Activated naive CD8-positive, alpha-beta T cell (primary cell): ENCODE results near the gene CDADC1.

Experiments
- H3K27ac Mint-ChIP-seq: one replicate; pipeline ENCODE4 v1.8.0; 2021; ENCODE audit warnings: mixed read lengths
- H3K27me3 Mint-ChIP-seq: one replicate; pipeline ENCODE4 v1.8.0; 2021; ENCODE audit warnings: mixed read lengths
- H3K36me3 Mint-ChIP-seq: one replicate; pipeline ENCODE4 v1.8.0; 2021; ENCODE audit warnings: mixed read lengths
- H3K4me1 Mint-ChIP-seq: one replicate; pipeline ENCODE4 v1.8.0; 2021; ENCODE audit warnings: low read depth, mixed read lengths
- H3K4me3 Mint-ChIP-seq: one replicate; pipeline ENCODE4 v1.8.0; 2021; ENCODE audit warnings: mild to moderate bottlenecking, mixed read lengths
- H3K9me3 Mint-ChIP-seq: one replicate; pipeline ENCODE4 v1.8.0; 2021; ENCODE audit warnings: low read depth, mixed read lengths

CDADC1 gene

DNA sequence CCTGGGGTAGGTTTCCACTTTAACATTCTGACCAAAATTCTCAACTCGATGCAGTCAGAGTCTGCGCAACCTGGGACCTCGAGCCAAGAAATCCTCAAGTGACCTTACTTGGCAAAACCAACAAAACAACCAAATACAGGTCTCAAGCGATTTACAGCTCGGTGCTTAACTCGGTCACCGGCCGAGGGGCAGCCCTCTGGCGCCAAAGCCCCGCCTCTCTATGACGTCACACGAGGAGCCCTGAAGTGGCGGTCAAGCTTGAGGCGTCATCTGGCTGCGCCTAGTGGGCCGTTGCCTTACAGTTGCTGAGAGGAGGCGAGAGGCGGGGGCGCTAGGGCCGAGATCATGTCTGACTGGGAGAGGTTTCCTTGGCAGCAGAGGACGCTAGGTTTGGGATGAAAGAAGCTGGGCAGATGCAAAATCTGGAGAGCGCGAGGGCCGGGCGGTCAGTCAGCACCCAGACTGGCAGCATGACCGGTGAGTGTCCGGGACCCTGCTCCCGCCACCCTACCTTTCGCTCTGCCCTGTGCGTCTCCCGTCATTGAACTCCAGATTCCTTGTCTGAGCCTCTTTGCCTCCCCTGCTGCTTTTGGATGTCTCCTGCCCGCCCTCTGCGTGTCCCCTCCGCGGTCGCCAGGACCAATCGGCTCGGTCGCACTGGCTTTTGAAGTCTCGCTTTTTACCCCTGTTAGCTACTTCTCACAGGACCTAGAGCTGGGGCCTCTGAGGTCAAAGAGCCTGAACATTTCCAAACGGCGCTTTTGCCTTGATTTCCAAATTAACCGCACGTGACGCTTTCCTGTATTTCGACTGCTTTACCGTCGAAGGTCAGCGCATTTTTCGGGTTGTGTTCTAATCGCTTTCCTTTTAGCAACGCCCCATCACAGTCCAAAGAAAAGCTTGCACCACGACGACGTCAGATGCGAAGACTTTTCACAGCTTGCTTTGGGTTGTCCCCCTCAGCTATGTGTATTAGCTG is at the start of gene CDADC1:
CDADC1 (plus strand) TSS at position 283 of the 979 bp plus-strand sequence; CDS start at position 396, 113 bp downstream.
- Mint-ChIP-seq H3K27me3 (no peaks in the 10 kb centered on the region), H3K9me3 (no peaks in the 10 kb centered on the region), H3K27ac (peak within 1 kb of the TSS; percentile 96), H3K4me1 (peaks cover 46% of the 10 kb centered on the region), H3K4me3 (peak within 1 kb of the TSS; percentile 99), H3K36me3 (no peaks in the 10 kb centered on the region)

- peaks cover 16% of the 10 kb centered on the region for H3K36me3 Mint-ChIP-seq
- no peak overlapping the region for H3K27ac Mint-ChIP-seq
- H3K4me3 Mint-ChIP-seq = no peak overlapping the region
- H3K4me1 Mint-ChIP-seq = no peaks in the 10 kb centered on the region
- H3K9me3 Mint-ChIP-seq = no peaks in the 10 kb centered on the region
- H3K27me3 Mint-ChIP-seq = no peaks in the 10 kb centered on the region
Observed at GRCh38 chr13:49206641-49207040, 41.1 kb upstream of the CDADC1 start.

- Mint-ChIP-seq H3K27ac (no peak overlapping the region), H3K27me3 (no peaks in the 10 kb centered on the region), H3K4me3 (no peak overlapping the region), H3K4me1 (no peaks in the 10 kb centered on the region), H3K9me3 (no peaks in the 10 kb centered on the region), H3K36me3 (peaks cover 17% of the 10 kb centered on the region)
Observed at GRCh38 chr13:49208619-49209018, 39.1 kb upstream of the CDADC1 start.

- Mint-ChIP-seq H3K4me1 (peaks cover 9% of the 10 kb centered on the region), H3K27me3 (no peaks in the 10 kb centered on the region), H3K9me3 (no peaks in the 10 kb centered on the region), H3K27ac (no peak overlapping the region), H3K4me3 (no peak overlapping the region), H3K36me3 (peaks cover 13% of the 10 kb centered on the region)
Observed at GRCh38 chr13:49210114-49210513, 37.6 kb upstream of the CDADC1 start.

DNA sequence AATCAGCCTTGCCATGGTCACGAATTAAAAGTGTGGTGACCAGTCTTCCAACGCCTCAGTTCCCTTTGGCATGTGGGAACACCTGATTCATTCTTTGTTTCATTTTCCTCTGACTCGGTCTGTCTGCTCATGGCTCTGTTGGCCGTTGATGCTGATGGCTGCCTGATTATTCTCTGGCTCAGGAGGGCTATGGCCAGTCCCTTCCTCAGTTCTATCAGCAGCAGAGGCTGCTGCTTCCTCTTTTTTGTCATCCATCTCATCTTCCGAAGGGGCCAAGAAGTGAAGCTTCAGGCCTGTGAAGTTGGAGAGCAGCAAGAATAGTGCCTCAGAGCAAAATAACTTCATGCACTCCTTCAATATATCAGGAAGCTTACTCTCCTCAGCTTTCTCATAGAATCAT is 37.1 kb upstream of the CDADC1 start:
- no peak overlapping the region for H3K27ac Mint-ChIP-seq
- H3K4me3 Mint-ChIP-seq = no peak overlapping the region
- H3K27me3 Mint-ChIP-seq = no peaks in the 10 kb centered on the region
- H3K9me3 Mint-ChIP-seq = no peaks in the 10 kb centered on the region
- peaks cover 12% of the 10 kb centered on the region for H3K4me1 Mint-ChIP-seq
- peaks cover 11% of the 10 kb centered on the region for H3K36me3 Mint-ChIP-seq

DNA sequence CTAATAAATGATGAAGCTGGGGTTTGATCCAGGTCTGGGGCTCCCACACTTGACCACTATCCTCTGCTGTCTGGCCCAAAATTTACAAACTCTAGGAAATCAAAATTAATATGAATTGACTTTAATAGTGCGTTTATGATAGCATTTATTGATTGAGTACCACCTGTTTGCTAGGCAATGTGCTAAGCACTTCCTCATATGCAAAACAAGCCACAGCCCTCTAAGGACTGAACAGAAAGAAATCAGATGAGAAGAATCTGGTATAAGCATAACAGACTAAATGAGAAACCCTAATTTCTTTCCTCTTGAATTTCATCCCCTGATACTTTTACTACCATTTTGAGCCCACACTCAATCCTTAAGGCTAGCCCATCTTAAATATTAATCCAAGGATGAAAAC is 34.2 kb upstream of the CDADC1 start:
- H3K9me3 Mint-ChIP-seq = no peaks in the 10 kb centered on the region
- peaks cover 7% of the 10 kb centered on the region for H3K36me3 Mint-ChIP-seq
- H3K4me3 Mint-ChIP-seq = no peak overlapping the region
- no peak overlapping the region for H3K27ac Mint-ChIP-seq
- H3K4me1 Mint-ChIP-seq = peaks cover 15% of the 10 kb centered on the region
- peaks cover 12% of the 10 kb centered on the region for H3K27me3 Mint-ChIP-seq

- Mint-ChIP-seq H3K36me3 (peaks cover 7% of the 10 kb centered on the region), H3K27ac (peak overlapping the region; percentile 48), H3K4me1 (peaks cover 15% of the 10 kb centered on the region), H3K9me3 (no peaks in the 10 kb centered on the region), H3K4me3 (no peak overlapping the region), H3K27me3 (peaks cover 18% of the 10 kb centered on the region)
Observed at GRCh38 chr13:49213997-49214916, 33.5 kb upstream of the CDADC1 start.

DNA sequence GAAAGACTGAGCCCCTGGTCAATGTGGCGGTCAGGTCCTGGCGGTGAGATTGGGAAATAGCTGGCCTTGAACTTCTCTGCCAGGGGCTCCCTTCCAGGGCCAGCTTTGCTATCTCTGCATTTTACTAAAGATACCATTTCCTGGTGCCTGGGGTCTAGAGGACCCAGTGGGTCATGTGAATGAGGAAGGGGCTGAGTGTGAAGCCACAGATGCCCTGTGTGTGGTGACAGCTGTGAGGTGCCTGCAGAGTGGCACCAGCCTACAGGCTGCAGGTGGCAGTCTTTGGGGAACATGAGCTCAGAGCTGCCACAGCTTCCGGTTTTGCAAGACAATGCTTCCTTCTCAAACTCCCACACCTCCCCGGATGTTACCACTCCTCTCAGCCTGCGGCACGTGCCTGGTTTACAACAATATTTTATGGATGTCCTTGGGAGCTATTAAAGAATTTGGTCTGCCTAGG is 32.8 kb upstream of the CDADC1 start:
- peaks cover 23% of the 10 kb centered on the region for H3K27me3 Mint-ChIP-seq
- H3K4me3 Mint-ChIP-seq = no peak overlapping the region
- no peaks in the 10 kb centered on the region for H3K9me3 Mint-ChIP-seq
- H3K27ac Mint-ChIP-seq = peak overlapping the region; percentile 48
- H3K4me1 Mint-ChIP-seq = peaks cover 17% of the 10 kb centered on the region
- peaks cover 7% of the 10 kb centered on the region for H3K36me3 Mint-ChIP-seq

GRCh38 chr13:49216334-49216733 is 31.4 kb upstream of the CDADC1 start:
- Mint-ChIP-seq H3K4me1 (peaks cover 17% of the 10 kb centered on the region), H3K27ac (no peak overlapping the region), H3K4me3 (no peak overlapping the region), H3K36me3 (peaks cover 4% of the 10 kb centered on the region), H3K9me3 (no peaks in the 10 kb centered on the region), H3K27me3 (peaks cover 24% of the 10 kb centered on the region)

GRCh38 chr13:49217962-49218492 is 29.7 kb upstream of the CDADC1 start:
- Mint-ChIP-seq H3K9me3 (no peaks in the 10 kb centered on the region), H3K27me3 (peaks cover 41% of the 10 kb centered on the region), H3K4me1 (peaks cover 18% of the 10 kb centered on the region), H3K4me3 (peak overlapping the region; percentile 80), H3K36me3 (no peaks in the 10 kb centered on the region), H3K27ac (no peak overlapping the region)

DNA sequence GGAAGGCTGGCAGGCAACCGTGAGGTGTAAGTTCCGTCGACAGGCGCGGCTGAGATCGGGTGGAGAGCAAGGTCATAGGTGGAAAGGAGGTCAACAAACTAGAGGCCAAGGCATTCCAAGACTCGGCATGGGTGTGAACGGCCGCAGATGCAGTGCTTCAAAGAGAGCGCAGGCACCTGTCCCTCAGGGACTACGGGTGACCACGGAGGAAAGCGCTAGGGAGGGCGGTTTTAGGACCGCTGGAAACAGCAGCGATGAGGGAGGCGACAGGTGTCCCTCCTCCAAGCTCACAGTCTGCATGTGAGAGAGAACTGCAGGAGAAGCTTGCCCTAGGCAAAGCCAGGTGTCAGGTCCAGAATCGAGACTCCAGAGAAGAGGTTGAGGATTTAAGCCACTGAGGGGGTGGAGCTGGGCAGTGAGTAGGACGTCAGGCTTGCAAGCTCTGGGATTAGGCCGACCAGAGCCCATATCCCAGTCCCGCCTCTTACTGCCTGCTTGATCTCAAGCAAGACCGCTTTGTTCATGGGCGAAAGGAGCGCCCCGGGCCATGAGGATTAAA is 29.2 kb upstream of the CDADC1 start:
- Mint-ChIP-seq H3K27ac (no peak overlapping the region), H3K9me3 (no peaks in the 10 kb centered on the region), H3K27me3 (peaks cover 42% of the 10 kb centered on the region), H3K4me3 (peak overlapping the region; percentile 80), H3K36me3 (no peaks in the 10 kb centered on the region), H3K4me1 (peaks cover 18% of the 10 kb centered on the region)

DNA sequence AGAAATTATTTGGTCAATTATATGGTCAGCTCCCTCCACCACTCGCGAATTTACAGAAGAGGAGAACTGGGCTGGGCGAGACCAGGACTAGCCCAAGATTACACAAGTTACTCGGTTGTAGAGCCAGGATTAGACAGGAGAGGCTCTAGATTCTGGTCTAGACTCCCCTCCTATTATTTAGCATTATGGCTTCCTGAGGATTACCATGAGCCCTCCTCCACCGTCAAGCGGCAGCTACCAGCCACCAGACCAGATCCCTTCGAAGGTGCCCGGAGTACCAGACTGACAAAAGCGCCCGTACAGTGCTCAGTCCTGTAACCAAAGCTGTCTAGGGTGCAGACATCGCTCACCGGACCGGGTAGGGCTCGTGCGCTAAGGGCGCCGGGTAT is 28.1 kb upstream of the CDADC1 start:
- H3K4me1 Mint-ChIP-seq = peaks cover 14% of the 10 kb centered on the region
- H3K4me3 Mint-ChIP-seq = peak overlapping the region; percentile 80
- no peak overlapping the region for H3K27ac Mint-ChIP-seq
- H3K36me3 Mint-ChIP-seq = no peaks in the 10 kb centered on the region
- H3K9me3 Mint-ChIP-seq = no peaks in the 10 kb centered on the region
- H3K27me3 Mint-ChIP-seq = peaks cover 42% of the 10 kb centered on the region

- H3K27me3 Mint-ChIP-seq = peaks cover 43% of the 10 kb centered on the region
- H3K4me1 Mint-ChIP-seq = peaks cover 8% of the 10 kb centered on the region
- no peaks in the 10 kb centered on the region for H3K9me3 Mint-ChIP-seq
- H3K4me3 Mint-ChIP-seq = peak within 1 kb of the TSS; percentile 80
- no peaks in the 10 kb centered on the region for H3K36me3 Mint-ChIP-seq
- no peak within 1 kb of the TSS for H3K27ac Mint-ChIP-seq
Observed at GRCh38 chr13:49220036-49220855, 27.5 kb upstream of the CDADC1 start, which contains the start of gene MLNR. Gene MLNR (plus strand): TSS chr13:49220338. CDS start chr13:49220338, 0 bp downstream.
